GM23248 (cell line): ENCODE data around the gene GPHN. TPM values are rescaled to one million over a fixed set of nuclear protein-coding genes. Genes with fewer than 3 reads are reported as not detected.

Experiments
- DNase-seq: peaks from one replicate; pipeline ENCODE4 v3.0.0-alpha.2; 2015
- H2AFZ ChIP-seq: fragments of 200-600 bp; sonication (generic); 2 replicates; pipeline ENCODE4 v1.6.1; 2016; ENCODE audit warnings: antibody characterized with exemption
- H3F3A ChIP-seq: fragments of 200-600 bp; sonication (generic); 2 replicates; pipeline ENCODE4 v1.6.1; 2016; ENCODE audit warnings: mild to moderate bottlenecking, antibody characterized with exemption, mixed run types; ENCODE audit not compliant: insufficient read depth
- H3K27ac ChIP-seq: fragments of 200-600 bp; sonication (generic); 2 replicates; pipeline ENCODE4 v1.5.1; 2016; ENCODE audit warnings: mild to moderate bottlenecking
- H3K27me3 ChIP-seq: fragments of 200-600 bp; sonication (generic); replicated peaks from 2 replicates; pipeline ENCODE4 v1.6.1; 2016; ENCODE audit warnings: mild to moderate bottlenecking; ENCODE audit not compliant: insufficient read depth
- H3K36me3 ChIP-seq: fragments of 200-600 bp; sonication (generic); 2 replicates; pipeline ENCODE4 v1.6.1; 2016; ENCODE audit warnings: low read depth, mild to moderate bottlenecking
- H3K4me1 ChIP-seq: fragments of 200-600 bp; sonication (generic); 2 replicates; pipeline ENCODE4 v1.6.1; 2016; ENCODE audit warnings: mild to moderate bottlenecking; ENCODE audit not compliant: insufficient read depth
- H3K4me2 ChIP-seq: fragments of 200-600 bp; sonication (generic); one replicate; pipeline ENCODE4 v1.6.1; 2016; ENCODE audit warnings: mild to moderate bottlenecking; ENCODE audit not compliant: unreplicated experiment
- H3K4me3 ChIP-seq: fragments of 200-600 bp; sonication (generic); 2 replicates; pipeline ENCODE4 v1.5.1; 2016; ENCODE audit warnings: mild to moderate bottlenecking
- H3K79me2 ChIP-seq: fragments of 200-600 bp; sonication (generic); 2 replicates; pipeline ENCODE4 v1.6.1; 2016; ENCODE audit warnings: mild to moderate bottlenecking; ENCODE audit not compliant: insufficient read depth
- H3K9ac ChIP-seq: fragments of 200-600 bp; sonication (generic); 2 replicates; pipeline ENCODE4 v1.6.1; 2016; ENCODE audit warnings: mild to moderate bottlenecking
- H3K9me2 ChIP-seq: fragments of 200-600 bp; sonication (generic); 2 replicates; pipeline ENCODE4 v1.6.1; 2016; ENCODE audit warnings: mixed run types, mild to moderate bottlenecking, moderate library complexity; ENCODE audit not compliant: insufficient read depth
- H3K9me3 ChIP-seq: fragments of 200-600 bp; sonication (generic); one replicate; pipeline ENCODE4 v1.6.1; 2017; ENCODE audit warnings: low read depth
- H4K20me1 ChIP-seq: fragments of 200-600 bp; sonication (generic); 2 replicates; pipeline ENCODE4 v1.6.0; 2016; ENCODE audit not compliant: insufficient read depth
- EZH2 ChIP-seq: fragments of 200-600 bp; sonication (generic); IDR thresholded peaks from 2 replicates; pipeline ENCODE4 v1.6.1; 2018; ENCODE audit warnings: antibody characterized with exemption, mild to moderate bottlenecking; ENCODE audit not compliant: insufficient read depth, poor library complexity, severe bottlenecking
- EZH2phosphoT487 ChIP-seq: fragments of 200-600 bp; sonication (generic); IDR thresholded peaks from 2 replicates; pipeline ENCODE4 v1.6.1; 2018; ENCODE audit warnings: antibody characterized with exemption, moderate library complexity, mild to moderate bottlenecking, low read depth; ENCODE audit not compliant: insufficient read depth
- WGBS, 2 experiments: methylation state at CpG; one replicate each; pipeline ENCODE4 v1.1.6; 2015 to 2017; ENCODE audit warnings: low lambda C conversion rate in 2 of 2, low coverage in 1 of 2; ENCODE audit errors: missing lambda C conversion rate in 2 of 2; 5-methylcytosine and 5-hydroxymethylcytosine counted together
- in situ Hi-C: fragments of 300-500 bp; cut with MboI; formaldehyde crosslinking; loops from 2 replicates; pipeline ENCODE4 v1.15.0; 2020
- polyA plus RNA-seq: library from polyadenylated mRNA; unstranded; fragments of >200 nt; fragmentation: Nextera tagmentation; extraction: Ambion mirVana; gene quantifications from 2 replicates; pipeline ENCODE4 v1.2.1, GENCODE V29; 2016
- total RNA-seq: library from RNA; depleted of rRNA; stranded (reverse); fragments of >200 nt; shearing (Covaris generic); gene quantifications from 2 replicates; pipeline ENCODE4 v1.2.3, GENCODE V29; 2014

The GPHN gene
- total and polyA plus RNA-seq, 2 experiments from 2014 or later = 7.6 to 9.3 TPM

DNA sequence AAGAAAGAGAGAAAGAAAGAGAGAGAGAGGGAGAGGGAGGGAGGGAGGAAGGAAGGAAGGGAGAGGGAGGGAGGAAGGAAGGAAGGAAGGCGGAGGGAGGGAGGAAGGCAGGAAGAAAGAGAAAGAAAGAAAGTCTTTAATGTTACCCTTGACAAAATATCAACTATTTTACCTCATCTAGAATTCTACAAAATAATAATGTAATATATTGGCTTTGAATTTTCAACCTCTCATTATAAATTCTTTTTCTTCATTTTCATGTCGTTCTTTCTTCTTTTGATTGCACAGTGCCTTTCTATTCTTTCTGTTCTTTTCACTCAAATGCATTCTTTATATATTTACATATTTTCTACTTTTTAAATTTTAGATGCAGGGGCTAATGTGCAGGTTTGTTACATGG lies 621.8 kb downstream of the GPHN start:
- no peak overlapping the region for H3K9ac ChIP-seq
- H3K9me3 ChIP-seq = no peaks in the 10 kb centered on the region
- in situ Hi-C loops = loop anchor here (10.0 kb wide), 2 partner anchors 505 to 625 kb away; partner anchors contain the start of gene GPHN
- no peak overlapping the region for H3K27ac ChIP-seq
- no peaks in the 10 kb centered on the region for H4K20me1 ChIP-seq
- no peaks in the 10 kb centered on the region for H3K27me3 ChIP-seq
- no peaks in the 10 kb centered on the region for H3F3A ChIP-seq
- H3K4me1 ChIP-seq = no peaks in the 10 kb centered on the region
- WGBS, 2 experiments = 91% methylated on average over 2 of the region's 2 CpGs
- no peak overlapping the region for H3K4me3 ChIP-seq
- H3K79me2 ChIP-seq = no peaks in the 10 kb centered on the region
- H3K9me2 ChIP-seq = no peaks in the 10 kb centered on the region
- H2AFZ ChIP-seq = no peak overlapping the region
- H3K36me3 ChIP-seq = no peaks in the 10 kb centered on the region
- DNase-seq = no peak
- no peak overlapping the region for H3K4me2 ChIP-seq
- TF ChIP-seq EZH2 (no peak), EZH2phosphoT487 (no peak)

DNA sequence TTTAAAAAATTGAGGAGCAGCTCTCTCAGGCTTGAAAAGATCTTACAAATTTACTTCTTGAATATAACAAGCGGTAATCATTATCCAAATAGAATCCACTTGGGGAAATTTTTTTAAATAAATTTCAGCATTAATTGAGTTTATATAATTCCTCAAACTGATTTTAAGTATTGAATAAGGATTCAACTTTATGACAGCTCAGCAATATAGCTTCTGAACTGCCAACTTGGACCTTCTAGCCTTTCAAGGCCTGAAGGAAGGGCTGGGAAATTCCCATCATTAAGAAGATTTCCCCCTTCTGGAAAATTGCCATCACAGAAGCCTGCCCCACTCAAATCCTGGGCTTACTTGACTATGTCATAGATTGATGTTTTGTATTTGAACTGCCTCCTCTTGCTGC lies 623.7 kb downstream of the GPHN start:
- WGBS, 2 experiments = 94 to 96% methylated on average over 1 of the region's 1 CpG
- no peaks in the 10 kb centered on the region for H3K36me3 ChIP-seq
- H3K4me2 ChIP-seq = no peak overlapping the region
- H3K4me1 ChIP-seq = no peaks in the 10 kb centered on the region
- no peaks in the 10 kb centered on the region for H3K9me2 ChIP-seq
- no peak overlapping the region for H3K27ac ChIP-seq
- H3K9me3 ChIP-seq = no peaks in the 10 kb centered on the region
- no peak overlapping the region for H3K4me3 ChIP-seq
- in situ Hi-C loops = loop anchor here (10.0 kb wide), 1 partner anchor 627 kb away; the partner anchor contains the start of gene GPHN
- no peaks in the 10 kb centered on the region for H3K79me2 ChIP-seq
- no peaks in the 10 kb centered on the region for H3F3A ChIP-seq
- no peak for DNase-seq
- no peak overlapping the region for H2AFZ ChIP-seq
- TF ChIP-seq EZH2 (no peak), EZH2phosphoT487 (no peak)
- no peaks in the 10 kb centered on the region for H3K27me3 ChIP-seq
- no peak overlapping the region for H3K9ac ChIP-seq
- no peaks in the 10 kb centered on the region for H4K20me1 ChIP-seq

DNA sequence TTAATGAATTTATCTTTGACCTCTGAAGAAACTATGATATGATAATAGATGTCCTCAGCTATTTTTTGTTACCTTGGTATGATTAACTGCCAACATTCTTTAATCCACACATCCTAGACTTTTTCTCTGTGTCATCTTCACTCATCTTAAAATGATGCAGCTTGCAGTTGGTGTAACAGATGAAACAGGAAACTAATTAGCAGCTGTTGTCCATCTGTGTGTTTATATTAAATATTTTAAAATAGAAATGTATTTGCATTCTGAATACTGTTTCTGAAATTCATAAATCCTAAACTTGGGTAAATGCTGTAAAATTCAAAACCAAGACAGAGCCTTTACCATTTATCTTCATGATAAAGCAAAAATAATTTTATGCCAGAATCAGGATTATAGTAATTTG lies 625.2 kb downstream of the GPHN start:
- no peaks in the 10 kb centered on the region for H3K36me3 ChIP-seq
- in situ Hi-C loops = loop anchor here (10.0 kb wide), 1 partner anchor 628 kb away; the partner anchor contains the start of gene GPHN

GRCh38 chr14:67133595-67134441 lies 625.9 kb downstream of the GPHN start:
- DNase-seq = peak; percentile 1
- TF ChIP-seq EZH2 = no peak
- no peak for TF ChIP-seq EZH2phosphoT487

More for the DNA sequence above, 625.2 kb downstream of the GPHN start:
- Histone ChIP-seq H3K79me2 (no peaks in the 10 kb centered on the region), H3K4me2 (no peak overlapping the region), H2AFZ (no peak overlapping the region), H4K20me1 (no peaks in the 10 kb centered on the region), H3K27ac (no peak overlapping the region), H3K4me1 (no peaks in the 10 kb centered on the region), H3K4me3 (no peak overlapping the region), H3F3A (no peaks in the 10 kb centered on the region), H3K27me3 (no peaks in the 10 kb centered on the region), H3K9me2 (no peaks in the 10 kb centered on the region), H3K9me3 (no peaks in the 10 kb centered on the region), H3K9ac (no peak overlapping the region)
- TF ChIP-seq EZH2 = no peak
- no peak for TF ChIP-seq EZH2phosphoT487
- no peak for DNase-seq

More at GRCh38 chr14:67133595-67134441, 625.9 kb downstream of the GPHN start:
- in situ Hi-C loops = loop anchor here (10.0 kb wide), 1 partner anchor 629 kb away; the partner anchor contains the start of gene GPHN
- Histone ChIP-seq H3K9me3 (no peaks in the 10 kb centered on the region), H3K4me3 (no peak overlapping the region), H3K27ac (no peak overlapping the region), H4K20me1 (no peaks in the 10 kb centered on the region), H2AFZ (no peak overlapping the region), H3K27me3 (no peaks in the 10 kb centered on the region), H3K36me3 (no peaks in the 10 kb centered on the region), H3K4me1 (no peaks in the 10 kb centered on the region), H3K4me2 (no peak overlapping the region), H3K9me2 (no peaks in the 10 kb centered on the region), H3K79me2 (no peaks in the 10 kb centered on the region), H3F3A (no peaks in the 10 kb centered on the region), H3K9ac (no peak overlapping the region)
- WGBS, 2 experiments = 72 to 81% methylated on average over 3 of the region's 3 CpGs
